Cerebellar nuclear complex (tissue), 1 donor: Measurements from ENCODE around the gene NRXN2.
"Not testable (repeated sequence)": the region's sequence is repeated elsewhere in the genome, so short reads cannot be mapped to it uniquely, and the experiment has no call there.

Experiments
- DNase-seq, 2 experiments: peaks; one replicate each; lab custom pipeline; 2025; lab: John Stamatoyannopoulos, UW

Gene NRXN2

GRCh38 chr11:64563966-64564365 is 159.0 kb downstream of the NRXN2 start:
- no peak for DNase-seq

GRCh38 chr11:64562723-64563351 is 160.2 kb downstream of the NRXN2 start:
- no peak for DNase-seq

GRCh38 chr11:64561984-64562722 is 160.8 kb downstream of the NRXN2 start:
- DNase-seq = no peak

- not testable (repeated sequence) for DNase-seq
Measured at GRCh38 chr11:64561429-64561828, 161.6 kb downstream of the NRXN2 start.

GRCh38 chr11:64560941-64561340 is 162.1 kb downstream of the NRXN2 start:
- DNase-seq = no peak

GRCh38 chr11:64560139-64560771 is 162.7 kb downstream of the NRXN2 start:
- DNase-seq = no peak

- DNase-seq = no peak
Measured at GRCh38 chr11:64559351-64560138, 163.5 kb downstream of the NRXN2 start.

GRCh38 chr11:64558869-64559268 is 164.1 kb downstream of the NRXN2 start:
- no peak for DNase-seq

GRCh38 chr11:64558065-64558745 is 164.8 kb downstream of the NRXN2 start:
- DNase-seq = no peak

- DNase-seq = no peak
Measured at GRCh38 chr11:64556721-64557250, 166.2 kb downstream of the NRXN2 start.
